Esophagus squamous epithelium (tissue), 4 donors: ENCODE results near the gene SLN.

Experiments used
- POLR2A ChIP-seq, 4 donors: fragments of 450-650 bp; IDR thresholded peaks; one replicate each; pipeline ENCODE4 v1.6.1; 2017; ENCODE audit warnings: antibody characterized with exemption in 4 of 4, mild to moderate bottlenecking in 4 of 4, moderate library complexity in 3 of 4
- TF ChIP-seq, protein P1 (sequence below), 6 experiments: fragments of 450-650 bp in 4 of 6; fragments of 200-600 bp in 2 of 6; sonication (generic) in 2 of 6; IDR thresholded peaks; one replicate each; pipeline ENCODE4 v1.5.1; 2016 to 2019; ENCODE audit warnings: antibody characterized with exemption in 6 of 6, mild to moderate bottlenecking in 4 of 6, moderate library complexity in 4 of 6

DNA sequence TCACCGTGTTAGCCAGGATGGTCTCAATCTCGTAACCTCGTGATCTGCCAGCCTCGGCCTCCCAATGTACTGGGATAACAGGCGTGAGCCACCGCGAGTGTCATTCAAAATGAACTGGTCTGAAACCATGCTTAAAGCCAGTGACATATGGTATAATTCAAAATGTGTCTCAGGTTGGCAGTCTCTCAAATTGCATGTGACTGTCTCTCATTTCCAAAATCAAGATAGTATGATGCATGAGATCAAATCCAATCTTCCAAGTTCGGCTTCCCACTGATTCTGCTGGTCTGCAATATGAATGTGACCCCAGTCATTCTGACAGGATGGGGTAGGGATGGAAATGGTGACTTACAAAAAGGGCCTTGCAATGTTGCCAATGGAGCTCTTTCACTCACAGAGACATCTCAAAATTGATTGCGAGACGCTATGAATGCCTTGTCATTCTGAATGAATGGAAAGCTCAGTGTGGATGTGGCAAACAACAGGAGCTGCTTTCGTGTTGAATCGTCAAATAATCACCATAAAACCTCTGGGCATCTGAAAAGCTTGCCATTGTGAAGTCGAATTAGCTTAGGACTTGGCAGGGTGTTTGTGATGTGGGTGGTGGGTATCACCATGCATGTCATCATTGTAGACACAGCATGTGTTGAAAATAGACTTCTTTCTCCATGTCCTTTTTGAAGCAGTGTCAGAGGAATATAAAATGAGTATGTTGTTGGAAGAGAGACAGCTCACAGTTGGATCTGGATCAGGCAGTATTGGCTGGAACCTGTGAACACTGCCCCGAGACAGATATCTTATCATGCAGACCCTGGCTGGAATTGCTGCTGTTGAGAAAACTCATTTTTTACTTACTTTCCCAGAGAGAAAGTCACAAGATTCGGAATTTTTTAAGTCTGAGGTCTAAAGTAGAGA is 12.2 kb downstream of the SLN start:
- TF ChIP-seq, protein P1, sequence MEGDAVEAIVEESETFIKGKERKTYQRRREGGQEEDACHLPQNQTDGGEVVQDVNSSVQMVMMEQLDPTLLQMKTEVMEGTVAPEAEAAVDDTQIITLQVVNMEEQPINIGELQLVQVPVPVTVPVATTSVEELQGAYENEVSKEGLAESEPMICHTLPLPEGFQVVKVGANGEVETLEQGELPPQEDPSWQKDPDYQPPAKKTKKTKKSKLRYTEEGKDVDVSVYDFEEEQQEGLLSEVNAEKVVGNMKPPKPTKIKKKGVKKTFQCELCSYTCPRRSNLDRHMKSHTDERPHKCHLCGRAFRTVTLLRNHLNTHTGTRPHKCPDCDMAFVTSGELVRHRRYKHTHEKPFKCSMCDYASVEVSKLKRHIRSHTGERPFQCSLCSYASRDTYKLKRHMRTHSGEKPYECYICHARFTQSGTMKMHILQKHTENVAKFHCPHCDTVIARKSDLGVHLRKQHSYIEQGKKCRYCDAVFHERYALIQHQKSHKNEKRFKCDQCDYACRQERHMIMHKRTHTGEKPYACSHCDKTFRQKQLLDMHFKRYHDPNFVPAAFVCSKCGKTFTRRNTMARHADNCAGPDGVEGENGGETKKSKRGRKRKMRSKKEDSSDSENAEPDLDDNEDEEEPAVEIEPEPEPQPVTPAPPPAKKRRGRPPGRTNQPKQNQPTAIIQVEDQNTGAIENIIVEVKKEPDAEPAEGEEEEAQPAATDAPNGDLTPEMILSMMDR (IDR thresholded peaks at IDR 0.05), result no peak
- no peak for TF ChIP-seq POLR2A (IDR thresholded peaks at IDR 0.05)
